Muscle layer of colon (tissue), 2 donors: Measurements from ENCODE around the gene ADARB1.

Experiments used
- H3K27ac ChIP-seq: one replicate; pipeline ENCODE4 v1.7.0; 2013; ENCODE audit warnings: low read depth, mild to moderate bottlenecking, low read length, moderate library complexity
- H3K27me3 ChIP-seq, 2 donors: one replicate each; pipeline ENCODE4 v1.7.0; 2013; ENCODE audit warnings: low read length in 2 of 2, mild to moderate bottlenecking in 2 of 2; ENCODE audit not compliant: insufficient read depth in 2 of 2, control insufficient read depth in 1 of 2
- H3K36me3 ChIP-seq: one replicate; pipeline ENCODE4 v1.7.0; 2013; ENCODE audit warnings: mild to moderate bottlenecking, low read length; ENCODE audit not compliant: insufficient read depth
- H3K4me1 ChIP-seq: one replicate; pipeline ENCODE4 v1.7.0; 2013; ENCODE audit warnings: mild to moderate bottlenecking, low read length; ENCODE audit not compliant: insufficient read depth
- H3K4me3 ChIP-seq, 2 donors: one replicate each; pipeline ENCODE4 v1.7.0; 2013; ENCODE audit warnings: low read length in 2 of 2, low read depth in 1 of 2, mild to moderate bottlenecking in 1 of 2, moderate library complexity in 1 of 2
- H3K9ac ChIP-seq: one replicate; pipeline ENCODE4 v1.7.0; 2013; ENCODE audit warnings: low read length
- H3K9me3 ChIP-seq: one replicate; pipeline ENCODE4 v1.7.0; 2013; ENCODE audit warnings: mild to moderate bottlenecking, low read length
- donor health status: abdominal sarcoma.
- donor health status: Adenocarcinoma of cecum.

The ADARB1 gene

DNA sequence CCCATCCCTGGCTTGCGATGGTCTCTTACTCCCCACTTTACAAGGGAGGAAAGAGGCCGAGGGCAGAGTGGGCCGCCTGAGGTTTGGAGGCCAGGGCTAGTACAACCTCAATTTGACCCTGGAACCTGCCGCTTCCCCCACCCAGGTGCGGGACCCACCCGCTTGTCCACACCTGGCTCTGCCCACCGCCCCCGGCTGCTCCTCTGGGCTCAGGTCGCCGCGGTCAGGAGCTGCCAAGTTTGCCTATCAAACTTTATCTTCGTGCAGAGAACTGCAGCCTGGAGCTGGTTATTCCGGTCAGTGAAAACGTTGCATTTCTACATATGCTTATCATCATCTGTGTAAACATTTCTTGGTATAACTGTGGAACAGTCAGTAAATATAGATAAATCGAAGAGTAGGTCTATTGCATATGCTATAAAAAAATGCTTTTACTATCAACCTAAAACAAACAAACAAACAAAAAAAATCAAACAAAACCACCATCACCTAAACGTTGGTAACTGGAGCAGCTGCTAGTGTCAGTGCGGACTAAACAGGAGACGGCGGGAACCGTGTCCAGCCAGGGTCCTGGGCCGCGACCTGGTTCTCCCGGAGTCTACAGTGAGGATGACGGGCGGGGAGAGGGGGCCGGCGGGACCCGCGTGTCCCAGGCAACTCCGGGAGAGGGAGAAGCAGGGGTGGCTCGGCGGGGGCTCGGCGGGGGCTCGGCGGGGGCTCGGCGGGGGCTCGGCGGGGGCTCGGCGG is 906 bp upstream of the ADARB1 start:
- Histone ChIP-seq H3K4me3 (peak overlapping the region; percentile 49 to 60), H3K9me3 (no peaks in the 10 kb centered on the region), H3K27ac (peak overlapping the region; percentile 42), H3K4me1 (peaks cover 17% of the 10 kb centered on the region), H3K36me3 (no peaks in the 10 kb centered on the region), H3K9ac (no peak overlapping the region), H3K27me3 (no peaks in the 10 kb centered on the region)

GRCh38 chr21:45074818-45075595 is 627 bp downstream of the ADARB1 start:
- H3K9ac ChIP-seq, result no peak overlapping the region
- no peaks in the 10 kb centered on the region for H3K9me3 ChIP-seq
- no peaks in the 10 kb centered on the region for H3K27me3 ChIP-seq
- H3K27ac ChIP-seq, result peak overlapping the region; percentile 52
- H3K4me3 ChIP-seq, result peak overlapping the region; percentile 57 to 73
- H3K4me1 ChIP-seq, result peaks cover 30% of the 10 kb centered on the region
- H3K36me3 ChIP-seq, result no peaks in the 10 kb centered on the region

GRCh38 chr21:45075596-45076244 is 1.3 kb downstream of the ADARB1 start:
- no peaks in the 10 kb centered on the region for H3K36me3 ChIP-seq
- no peaks in the 10 kb centered on the region for H3K27me3 ChIP-seq
- H3K9me3 ChIP-seq, result no peaks in the 10 kb centered on the region
- H3K4me3 ChIP-seq, result peak overlapping the region; percentile 57 to 73
- no peak overlapping the region for H3K9ac ChIP-seq
- H3K4me1 ChIP-seq, result peaks cover 37% of the 10 kb centered on the region
- H3K27ac ChIP-seq, result no peak overlapping the region

DNA sequence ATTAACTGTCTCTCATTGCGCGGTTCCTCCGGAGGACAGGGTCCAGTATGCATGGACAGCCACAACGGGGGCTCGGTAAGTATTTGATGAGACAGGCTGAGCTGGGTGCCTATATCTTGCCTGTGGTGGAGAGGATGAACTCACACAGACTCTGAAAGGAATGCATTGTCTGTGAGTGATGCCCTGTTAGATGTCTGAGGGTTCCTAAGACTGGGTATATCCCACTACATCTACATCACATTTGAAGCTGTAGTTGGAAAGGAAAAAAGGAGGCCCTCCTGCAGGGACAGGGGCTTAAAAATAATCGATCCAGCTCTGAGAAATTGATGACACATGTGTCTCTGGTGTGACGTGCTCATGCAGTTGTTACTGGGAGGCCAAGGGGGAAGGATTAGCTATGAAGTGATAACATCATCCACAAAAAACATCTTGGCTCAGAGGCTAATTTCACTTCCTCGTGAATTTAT is 1.9 kb downstream of the ADARB1 start:
- Histone ChIP-seq H3K4me1 (peaks cover 42% of the 10 kb centered on the region), H3K9ac (no peak overlapping the region), H3K36me3 (no peaks in the 10 kb centered on the region), H3K27me3 (no peaks in the 10 kb centered on the region), H3K27ac (no peak overlapping the region), H3K4me3 (peak overlapping the region in 1 of 2 donors; percentile 57), H3K9me3 (no peaks in the 10 kb centered on the region)

DNA sequence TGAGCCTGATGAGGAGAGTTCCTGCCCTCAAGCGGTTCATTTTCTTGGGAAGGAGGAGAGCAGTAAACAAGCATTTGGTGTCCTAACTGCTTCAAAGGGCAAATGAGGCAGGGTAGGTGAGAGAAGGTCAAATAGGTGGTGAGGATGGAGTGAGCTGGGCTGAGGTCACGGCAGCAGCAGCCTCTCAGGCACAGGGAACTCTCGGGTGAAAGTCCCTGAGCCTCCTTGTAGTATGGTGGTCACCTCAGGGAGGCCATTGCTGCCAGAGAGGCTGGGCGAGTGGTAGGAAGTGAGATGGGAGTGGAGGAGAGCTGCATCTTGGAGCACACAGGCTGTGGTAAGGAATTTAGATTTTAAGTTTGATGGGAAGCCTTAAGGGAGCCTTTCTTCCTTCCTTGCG is 4.0 kb downstream of the ADARB1 start:
- Histone ChIP-seq H3K36me3 (no peaks in the 10 kb centered on the region), H3K9ac (no peak overlapping the region), H3K4me1 (peaks cover 60% of the 10 kb centered on the region), H3K27ac (no peak overlapping the region), H3K9me3 (no peaks in the 10 kb centered on the region), H3K27me3 (no peaks in the 10 kb centered on the region), H3K4me3 (no peak overlapping the region)

GRCh38 chr21:45078877-45079281 is 4.5 kb downstream of the ADARB1 start:
- Histone ChIP-seq H3K9me3 (no peaks in the 10 kb centered on the region), H3K27ac (no peak overlapping the region), H3K36me3 (no peaks in the 10 kb centered on the region), H3K9ac (no peak overlapping the region), H3K4me1 (peaks cover 60% of the 10 kb centered on the region), H3K27me3 (no peaks in the 10 kb centered on the region), H3K4me3 (no peak overlapping the region)

- H3K27me3 ChIP-seq, result no peaks in the 10 kb centered on the region
- H3K9me3 ChIP-seq, result no peaks in the 10 kb centered on the region
- H3K36me3 ChIP-seq, result no peaks in the 10 kb centered on the region
- no peak overlapping the region for H3K27ac ChIP-seq
- peaks cover 63% of the 10 kb centered on the region for H3K4me1 ChIP-seq
- H3K9ac ChIP-seq, result no peak overlapping the region
- no peak overlapping the region for H3K4me3 ChIP-seq
Observed at GRCh38 chr21:45079351-45079750, 5.0 kb downstream of the ADARB1 start.

GRCh38 chr21:45080232-45080631 is 5.9 kb downstream of the ADARB1 start:
- Histone ChIP-seq H3K4me3 (no peak overlapping the region), H3K36me3 (no peaks in the 10 kb centered on the region), H3K27me3 (no peaks in the 10 kb centered on the region), H3K9me3 (no peaks in the 10 kb centered on the region), H3K9ac (no peak overlapping the region), H3K4me1 (peaks cover 64% of the 10 kb centered on the region), H3K27ac (no peak overlapping the region)

GRCh38 chr21:45080639-45081414 is 6.4 kb downstream of the ADARB1 start:
- Histone ChIP-seq H3K4me1 (peaks cover 63% of the 10 kb centered on the region), H3K9me3 (no peaks in the 10 kb centered on the region), H3K36me3 (no peaks in the 10 kb centered on the region), H3K27ac (peak overlapping the region; percentile 50), H3K9ac (no peak overlapping the region), H3K27me3 (no peaks in the 10 kb centered on the region), H3K4me3 (no peak overlapping the region)

GRCh38 chr21:45081636-45082035 is 7.3 kb downstream of the ADARB1 start:
- peak overlapping the region; percentile 50 for H3K27ac ChIP-seq
- no peaks in the 10 kb centered on the region for H3K27me3 ChIP-seq

GRCh38 chr21:45082736-45083135 is 8.4 kb downstream of the ADARB1 start:
- Histone ChIP-seq H3K4me3 (no peak overlapping the region), H3K27me3 (no peaks in the 10 kb centered on the region), H3K36me3 (no peaks in the 10 kb centered on the region), H3K4me1 (peaks cover 52% of the 10 kb centered on the region), H3K27ac (no peak overlapping the region), H3K9me3 (no peaks in the 10 kb centered on the region), H3K9ac (no peak overlapping the region)

More at GRCh38 chr21:45081636-45082035, 7.3 kb downstream of the ADARB1 start:
- Histone ChIP-seq H3K4me3 (no peak overlapping the region), H3K9me3 (no peaks in the 10 kb centered on the region), H3K9ac (no peak overlapping the region), H3K36me3 (no peaks in the 10 kb centered on the region), H3K4me1 (peaks cover 54% of the 10 kb centered on the region)
